ENCODE measurements around the gene NSMF. TPM values are rescaled to one million over a fixed set of nuclear protein-coding genes. Genes with fewer than 3 reads are reported as not detected.

The NSMF gene
- total RNA-seq, 2 donors from 2014 or later, result 65.4 to 65.9 TPM

- peaks cover 0 to 5% of the 10 kb centered on the region in 2 donors for H3K36me3 ChIP-seq (replicated peaks in 1 of 2; ENCODE audit: insufficient read depth in 1 of 2, low read depth in 2 of 2)
- 70 to 81% methylated on average over 18 to 29 of the region's 30 CpGs for WGBS, 2 donors
- no peak for ATAC-seq
- intact Hi-C loops (cut with DNase I), result no loop called here
- H3K27ac ChIP-seq, result peak overlapping the region in 1 of 4 donors; percentile 59
- DNase-seq, result peak in 2 of 4 donors; percentile 15 to 30
- peaks cover 42% of the 10 kb centered on the region for H3K4me1 ChIP-seq
- no peaks in the 10 kb centered on the region for H3K27me3 ChIP-seq
- TF ChIP-seq POLR2A (IDR thresholded peaks at IDR 0.05), result no peak
- TF ChIP-seq CTCF (IDR thresholded peaks at IDR 0.05), result no peak
- no peaks in the 10 kb centered on the region for H3K9me3 ChIP-seq
- H3K4me3 ChIP-seq, result no peak overlapping the region
Measured at GRCh38 chr9:137454597-137455358, 4.4 kb downstream of the NSMF start.

DNA sequence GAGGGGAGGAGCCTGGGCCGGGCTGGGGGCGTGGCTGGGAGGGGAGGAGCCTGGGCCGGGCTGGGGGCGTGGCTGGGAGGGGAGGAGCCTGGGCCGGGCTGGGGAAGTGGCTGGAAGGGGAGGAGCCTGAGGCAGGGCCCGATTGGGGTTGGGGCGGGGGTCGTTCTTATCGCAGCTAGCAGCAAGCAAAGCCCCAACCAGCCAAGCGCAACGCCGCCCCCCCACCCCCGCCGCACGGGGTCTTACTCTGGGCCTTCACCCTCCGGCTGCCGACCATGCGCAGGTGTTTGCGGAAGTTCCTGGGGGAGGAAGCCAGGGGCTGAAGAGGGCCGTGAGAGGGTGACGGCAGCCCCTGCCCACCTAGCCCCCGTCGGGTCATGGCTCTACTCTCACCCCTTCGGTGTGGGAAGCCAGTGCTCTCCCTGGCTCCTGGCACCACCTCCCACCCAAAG is 5.0 kb downstream of the NSMF start:
- peaks cover 0 to 5% of the 10 kb centered on the region in 2 donors for H3K36me3 ChIP-seq (replicated peaks in 1 of 2; ENCODE audit: insufficient read depth in 1 of 2, low read depth in 2 of 2)
- TF ChIP-seq CTCF (IDR thresholded peaks at IDR 0.05) (no peak), POLR2A (IDR thresholded peaks at IDR 0.05) (peak in 1 of 3 donors; percentile 35)
- no peak overlapping the region for H3K4me3 ChIP-seq
- ATAC-seq (no peak), DNase-seq (peak in 3 of 4 donors; percentile 26 to 52 (median 44))
- peaks cover 36% of the 10 kb centered on the region for H3K4me1 ChIP-seq
- peak overlapping the region in 1 of 4 donors; percentile 59 for H3K27ac ChIP-seq
- no peaks in the 10 kb centered on the region for H3K9me3 ChIP-seq
- H3K27me3 ChIP-seq, result no peaks in the 10 kb centered on the region
- intact Hi-C loops (cut with DNase I), result no loop called here
- 29 to 30% methylated on average over 7 to 21 of the region's 24 CpGs for WGBS, 2 donors

DNA sequence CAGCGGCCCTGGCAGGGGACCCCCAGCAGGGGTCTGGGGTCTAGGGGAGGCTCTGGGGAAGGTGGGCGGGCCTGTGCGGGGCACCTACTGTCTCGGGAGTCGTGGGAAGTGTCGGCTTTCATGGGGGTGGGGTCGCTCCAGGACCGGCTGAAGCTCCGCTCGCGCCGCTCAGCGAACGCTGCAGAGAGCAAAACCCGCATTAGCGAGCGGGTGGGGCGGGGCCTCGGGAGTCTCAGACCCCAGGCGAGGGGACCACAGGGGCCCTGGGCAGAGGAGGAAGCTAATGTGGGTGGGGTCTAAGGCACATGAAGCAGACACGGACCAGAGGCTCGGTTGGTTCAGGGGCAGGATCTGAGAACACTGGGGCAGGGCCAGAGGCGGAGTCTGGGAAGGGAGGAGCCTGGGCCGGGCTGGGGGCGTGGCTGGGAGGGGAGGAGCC is 5.5 kb downstream of the NSMF start:
- H3K27ac ChIP-seq, result no peak overlapping the region
- no peak overlapping the region for H3K4me3 ChIP-seq
- intact Hi-C loops (cut with DNase I), result no loop called here
- DNase-seq (peak; percentile 52 to 77 (median 64)), ATAC-seq (peak; percentile 45)
- WGBS, 2 donors, result 39 to 70% methylated on average over 19 to 25 of the region's 25 CpGs
- H3K9me3 ChIP-seq, result no peaks in the 10 kb centered on the region
- TF ChIP-seq POLR2A (IDR thresholded peaks at IDR 0.05) (no peak), CTCF (IDR thresholded peaks at IDR 0.05) (no peak)
- H3K27me3 ChIP-seq, result no peaks in the 10 kb centered on the region
- H3K36me3 ChIP-seq (replicated peaks in 1 of 2; ENCODE audit: insufficient read depth in 1 of 2, low read depth in 2 of 2), result peaks cover 0 to 5% of the 10 kb centered on the region in 2 donors
- peaks cover 35% of the 10 kb centered on the region for H3K4me1 ChIP-seq

DNA sequence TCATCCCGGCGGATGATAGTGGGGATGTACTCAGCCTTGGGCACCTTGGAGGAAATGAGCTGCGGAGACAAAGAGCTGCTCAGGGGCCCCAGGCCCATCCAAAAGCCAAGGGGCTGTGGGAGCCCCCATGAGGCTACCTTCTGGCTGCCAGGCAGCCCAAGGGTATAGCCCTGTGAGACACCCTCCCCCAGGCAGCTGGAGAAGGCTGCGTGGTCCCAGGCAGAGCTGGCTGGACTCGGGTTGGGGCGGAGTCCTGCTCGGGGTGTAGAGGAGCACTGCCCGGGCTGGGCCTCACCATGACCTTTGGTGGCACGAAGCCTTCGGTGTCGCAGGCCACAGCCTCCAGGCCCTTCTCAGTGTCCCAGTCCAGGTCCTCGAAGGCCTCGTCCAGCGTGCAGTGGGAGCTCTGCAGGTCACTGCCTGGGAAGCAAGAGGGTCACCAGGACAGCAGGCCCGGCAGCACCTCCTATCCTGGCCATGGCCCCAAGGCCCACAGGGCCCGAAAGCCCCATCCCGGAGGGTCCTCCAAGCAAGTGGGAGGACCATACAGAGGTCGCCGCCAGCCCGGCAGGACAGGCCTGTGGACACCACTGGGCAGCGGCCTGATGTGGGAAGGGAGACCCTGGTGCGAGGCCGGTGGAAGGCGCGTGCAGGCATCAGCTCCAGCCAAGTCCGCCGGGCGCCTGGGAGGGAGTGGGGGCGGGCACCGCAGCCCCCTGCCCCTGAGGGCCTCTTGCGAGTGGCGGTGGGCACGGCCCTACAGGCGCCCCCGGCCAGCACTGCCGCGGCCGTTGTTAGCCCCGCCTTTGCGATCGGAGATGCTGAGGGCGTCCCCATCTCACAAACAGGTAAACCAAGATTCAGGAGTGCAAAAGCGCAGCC is 6.1 kb downstream of the NSMF start:
- ATAC-seq (no peak), DNase-seq (no peak)
- H3K27me3 ChIP-seq, result no peaks in the 10 kb centered on the region
- intact Hi-C loops (cut with DNase I), result no loop called here
- H3K4me1 ChIP-seq, result peaks cover 28% of the 10 kb centered on the region
- TF ChIP-seq CTCF (IDR thresholded peaks at IDR 0.05) (no peak), POLR2A (IDR thresholded peaks at IDR 0.05) (no peak)
- whole genome bisulfite sequencing, 2 donors, result 84 to 86% methylated on average over 15 to 33 of the region's 43 CpGs
- H3K4me3 ChIP-seq, result no peak overlapping the region
- H3K27ac ChIP-seq, result no peak overlapping the region
- no peaks in the 10 kb centered on the region for H3K9me3 ChIP-seq
- H3K36me3 ChIP-seq (replicated peaks in 1 of 2; ENCODE audit: insufficient read depth in 1 of 2, low read depth in 2 of 2), result peaks cover 0 to 5% of the 10 kb centered on the region in 2 donors

Measured in body of pancreas (tissue), 4 donors.